Fibroblast of lung (primary cell): Measurements from ENCODE around the gene AMOTL1. TPM values are rescaled to one million over a fixed set of nuclear protein-coding genes. Genes with fewer than 3 reads are reported as not detected.

Experiments
- DNase-seq, 2 donors: peaks; one replicate each; pipeline versions ENCODE4 v3.0.0 to v3.0.0-alpha.2; 2010; ENCODE audit warnings: low read depth in 2 of 2
- H2AFZ ChIP-seq: 2 replicates; pipeline ENCODE4 v1.5.1; 2012; ENCODE audit warnings: low read length, control low read depth, inconsistent platforms
- H3K27ac ChIP-seq: 2 replicates; pipeline ENCODE4 v1.5.1; 2011; ENCODE audit warnings: low read length, control low read depth; ENCODE audit not compliant: insufficient read depth
- H3K27me3 ChIP-seq: 2 replicates; pipeline ENCODE4 v1.5.1; 2011; ENCODE audit warnings: mild to moderate bottlenecking, low read length; ENCODE audit not compliant: control insufficient read depth, insufficient read depth
- H3K36me3 ChIP-seq: 2 replicates; pipeline ENCODE4 v1.5.1; 2011; ENCODE audit warnings: low read length; ENCODE audit not compliant: control insufficient read depth, insufficient read depth
- H3K4me1 ChIP-seq: 2 replicates; pipeline ENCODE4 v1.5.1; 2011; ENCODE audit warnings: low read length; ENCODE audit not compliant: control insufficient read depth, insufficient read depth; ENCODE audit errors: extremely low read depth
- H3K4me2 ChIP-seq: 2 replicates; pipeline ENCODE4 v1.5.1; 2011; ENCODE audit warnings: low read length, control low read depth; ENCODE audit not compliant: insufficient read depth; ENCODE audit errors: extremely low read depth
- H3K4me3 ChIP-seq, 4 experiments: fragments of 200-600 bp in 1 of 4; sonication (generic) in 1 of 4; replicated peaks in 1 of 4; 2 replicates each; pipeline ENCODE4 v1.5.1; 2011 to 2016; ENCODE audit warnings: low read length in 4 of 4, low read depth in 3 of 4, mild to moderate bottlenecking in 3 of 4, control low read depth in 2 of 4, inconsistent platforms in 1 of 4, mixed read lengths in 1 of 4; ENCODE audit not compliant: insufficient read depth in 1 of 4; ENCODE audit errors: control extremely low read depth in 1 of 4
- H3K79me2 ChIP-seq: 2 replicates; pipeline ENCODE4 v1.5.1; 2012; ENCODE audit warnings: mild to moderate bottlenecking, low read length, inconsistent platforms; ENCODE audit not compliant: control insufficient read depth, insufficient read depth
- H3K9ac ChIP-seq: 2 replicates; pipeline ENCODE4 v1.5.1; 2011; ENCODE audit warnings: mild to moderate bottlenecking, low read length, control low read depth; ENCODE audit not compliant: insufficient read depth
- H3K9me3 ChIP-seq: 2 replicates; pipeline ENCODE4 v1.5.1; 2012; ENCODE audit warnings: low read depth, low read length; ENCODE audit not compliant: control insufficient read depth, insufficient read depth
- H4K20me1 ChIP-seq: 2 replicates; pipeline ENCODE4 v1.5.1; 2011; ENCODE audit warnings: low read length; ENCODE audit not compliant: control insufficient read depth, insufficient read depth; ENCODE audit errors: extremely low read depth
- CTCF ChIP-seq, 2 donors: IDR thresholded peaks in 1 of 2; conservative IDR thresholded peaks in 1 of 2; 1 replicate in 1 of 2; 2 replicates in 1 of 2; pipeline ENCODE4 v1.5.1; 2011 to 2012; ENCODE audit warnings: low read length in 2 of 2, control low read depth in 1 of 2, inconsistent platforms in 1 of 2, low read depth in 1 of 2, mild to moderate bottlenecking in 1 of 2
- EZH2 ChIP-seq: IDR thresholded peaks from 2 replicates; pipeline ENCODE4 v1.5.1; 2012; ENCODE audit warnings: low read length, control low read depth, mild to moderate bottlenecking; ENCODE audit errors: missing control alignments
- polyA plus RNA-seq, 2 donors: library from polyadenylated mRNA; depleted of rRNA in 1 of 2; stranded (reverse) in 1 of 2; unstranded in 1 of 2; fragments of >200 nt; gene quantifications; 2 replicates each; pipeline ENCODE4 v1.2.1, GENCODE V29; 2011 to 2012; ENCODE audit warnings: missing spikeins in 1 of 2
- total RNA-seq: library from RNA; depleted of rRNA; stranded (reverse); fragments of >200 nt; gene quantifications from 2 replicates; pipeline ENCODE4 v1.2.1, GENCODE V29; 2014

The AMOTL1 gene
- total and polyA plus RNA-seq, 2 donors (not counting 1 experiment from before 2014, with no cell fraction given), result 38.0 to 63.7 TPM

- DNase-seq, result peak in 1 of 2 donors; percentile 63
- Histone ChIP-seq H3K27ac (peak overlapping the region; percentile 84), H3K4me3 (no peak overlapping the region), H3K79me2 (no peaks in the 10 kb centered on the region), H3K4me2 (no peak overlapping the region), H3K4me1 (peaks cover 12% of the 10 kb centered on the region), H3K27me3 (no peaks in the 10 kb centered on the region), H4K20me1 (no peaks in the 10 kb centered on the region), H3K9me3 (no peaks in the 10 kb centered on the region), H3K9ac (no peak overlapping the region), H3K36me3 (peaks cover 6% of the 10 kb centered on the region), H2AFZ (no peak overlapping the region)
- TF ChIP-seq EZH2, result no peak
Observed at GRCh38 chr11:94877443-94878200, 109.5 kb downstream of the AMOTL1 start.

GRCh38 chr11:94879006-94879405, 110.8 kb downstream of the AMOTL1 start:
- Histone ChIP-seq H3K4me3 (no peak overlapping the region), H3K9ac (no peak overlapping the region), H3K27me3 (no peaks in the 10 kb centered on the region), H3K4me1 (peaks cover 12% of the 10 kb centered on the region), H4K20me1 (no peaks in the 10 kb centered on the region), H3K36me3 (peaks cover 6% of the 10 kb centered on the region), H3K79me2 (no peaks in the 10 kb centered on the region), H3K27ac (no peak overlapping the region), H3K4me2 (no peak overlapping the region), H2AFZ (no peak overlapping the region), H3K9me3 (no peaks in the 10 kb centered on the region)
- TF ChIP-seq CTCF (conservative IDR thresholded peaks at IDR 0.05 in 1 of 2, IDR thresholded peaks at IDR 0.05 in 1 of 2; ENCODE audit: low read depth in 1 of 2, low read length in 2 of 2), result no peak
- no peak for DNase-seq

GRCh38 chr11:94880216-94880615, 112.1 kb downstream of the AMOTL1 start:
- Histone ChIP-seq H3K9me3 (no peaks in the 10 kb centered on the region), H3K27ac (no peak overlapping the region), H3K4me1 (peaks cover 12% of the 10 kb centered on the region), H3K36me3 (peaks cover 6% of the 10 kb centered on the region), H3K4me2 (no peak overlapping the region), H3K9ac (no peak overlapping the region), H3K4me3 (no peak overlapping the region), H3K27me3 (no peaks in the 10 kb centered on the region), H4K20me1 (no peaks in the 10 kb centered on the region), H2AFZ (no peak overlapping the region), H3K79me2 (no peaks in the 10 kb centered on the region)
- peak in 1 of 2 donors; percentile 76 for DNase-seq
- TF ChIP-seq EZH2, result no peak
- TF ChIP-seq CTCF (conservative IDR thresholded peaks at IDR 0.05 in 1 of 2, IDR thresholded peaks at IDR 0.05 in 1 of 2; ENCODE audit: low read depth in 1 of 2, low read length in 2 of 2), result no peak
